GM12892 (cell line): ENCODE measurements around the gene GADL1.

Experiments
- POLR2A ChIP-seq: IDR thresholded peaks from 2 replicates; pipeline ENCODE4 v1.6.1; 2011; ENCODE audit warnings: low read depth, low read length, control low read depth
- POLR2AphosphoS5 ChIP-seq: IDR thresholded peaks from 2 replicates; pipeline ENCODE4 v1.6.1; 2011; ENCODE audit warnings: low read depth, low read length, control low read depth

- TF ChIP-seq POLR2A (no peak), POLR2AphosphoS5 (no peak)
Measured at GRCh38 chr3:30914696-30915095, 20.2 kb upstream of the GADL1 start.
